ENCODE measurements around the gene CHST8.

DNA sequence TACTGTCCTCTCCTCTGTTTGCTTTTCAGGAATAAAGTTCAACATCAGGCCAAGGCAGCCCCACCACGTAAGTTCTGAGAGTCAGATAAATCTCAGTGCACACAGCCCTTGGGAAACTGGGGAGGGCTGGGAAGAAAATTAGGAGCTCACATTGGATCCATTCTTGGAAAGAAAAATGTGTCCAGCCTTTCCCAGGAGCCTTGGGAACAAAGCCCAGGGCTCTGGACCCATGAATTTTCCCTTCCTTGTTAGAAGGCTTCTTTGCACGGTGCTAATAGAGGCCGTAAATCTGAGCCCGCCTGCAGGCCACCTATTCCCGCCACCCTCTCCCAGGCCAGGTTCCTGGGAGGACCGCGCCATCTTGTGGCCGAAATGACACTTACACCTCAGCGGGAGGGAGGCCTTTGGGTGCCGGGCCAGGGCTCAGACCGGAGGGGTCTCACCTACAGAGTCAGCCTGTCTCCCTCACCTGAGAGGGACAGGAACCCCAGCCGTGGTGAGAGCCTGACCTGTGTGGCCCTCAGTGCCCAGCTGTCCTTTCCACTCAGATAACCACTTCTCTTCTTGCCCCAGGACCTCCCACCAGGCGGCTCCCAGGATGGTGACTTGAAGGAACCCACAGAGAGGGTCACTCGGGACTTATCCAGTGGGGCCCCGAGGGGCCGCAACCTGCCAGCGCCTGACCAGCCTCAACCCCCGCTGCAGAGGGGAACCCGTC, 149.8 kb downstream of the CHST8 start:
- peak; percentile 87 for TF ChIP-seq CTCF (IDR thresholded peaks at IDR 0.05; ENCODE audit: borderline replicate concordance, extremely low read depth, low read length, poor library complexity, severe bottlenecking)
- no peak for TF ChIP-seq EZH2 (IDR thresholded peaks at IDR 0.05; ENCODE audit: borderline replicate concordance, low read depth, low read length, severe bottlenecking)
